DOHH2 (cell line): Measurements from ENCODE around the gene MCC.

Experiments
- H3F3A ChIP-seq: fragments of 200-600 bp; sonication (generic), shearing (Covaris generic); 2 replicates; pipeline ENCODE4 v1.6.0; 2016; ENCODE audit warnings: antibody characterized with exemption, mild to moderate bottlenecking; ENCODE audit not compliant: control insufficient read depth, insufficient read depth
- H3K27ac ChIP-seq: fragments of 200-600 bp; sonication (generic); 2 replicates; pipeline ENCODE4 v1.5.1; 2014; ENCODE audit warnings: low read depth, mild to moderate bottlenecking, low read length, moderate library complexity
- H3K27me3 ChIP-seq: fragments of 200-600 bp; sonication (generic); 2 replicates; pipeline ENCODE4 v1.6.1; 2014; ENCODE audit warnings: mild to moderate bottlenecking, low read length, mixed read lengths; ENCODE audit not compliant: control insufficient read depth
- H3K36me3 ChIP-seq: fragments of 200-600 bp; sonication (generic); 2 replicates; pipeline ENCODE4 v1.6.1; 2014; ENCODE audit warnings: mild to moderate bottlenecking, low read length, moderate library complexity, mixed read lengths; ENCODE audit not compliant: control insufficient read depth
- H3K4me1 ChIP-seq: fragments of 200-600 bp; sonication (generic); 2 replicates; pipeline ENCODE4 v1.6.1; 2014; ENCODE audit warnings: mild to moderate bottlenecking, low read length, mixed read lengths; ENCODE audit not compliant: control insufficient read depth
- H3K4me2 ChIP-seq: fragments of 200-600 bp; sonication (generic); 2 replicates; pipeline ENCODE4 v1.6.0; 2014; ENCODE audit warnings: mild to moderate bottlenecking, low read length, moderate library complexity
- H3K4me3 ChIP-seq: fragments of 200-600 bp; sonication (generic); 2 replicates; pipeline ENCODE4 v1.5.1; 2014; ENCODE audit warnings: mild to moderate bottlenecking, low read length, mixed read lengths
- H3K79me2 ChIP-seq: fragments of 200-600 bp; sonication (generic); 2 replicates; pipeline ENCODE4 v1.6.1; 2014; ENCODE audit warnings: mild to moderate bottlenecking, low read length, mixed read lengths; ENCODE audit not compliant: control insufficient read depth
- H3K9me2 ChIP-seq: fragments of 200-600 bp; sonication (generic); replicated peaks from 2 replicates; pipeline ENCODE4 v1.6.1; 2014; ENCODE audit warnings: mild to moderate bottlenecking, low read length, mixed read lengths; ENCODE audit not compliant: control insufficient read depth
- H3K9me3 ChIP-seq: fragments of 200-600 bp; sonication (generic); 2 replicates; pipeline ENCODE4 v1.6.1; 2014; ENCODE audit warnings: antibody characterized with exemption, low read length, mixed read lengths; ENCODE audit not compliant: control insufficient read depth, insufficient read depth
- H4K20me1 ChIP-seq: fragments of 200-600 bp; sonication (generic); 2 replicates; pipeline ENCODE4 v1.6.0; 2014; ENCODE audit warnings: low read depth, mild to moderate bottlenecking, antibody characterized with exemption, low read length, moderate library complexity; ENCODE audit not compliant: control insufficient read depth, insufficient read depth
- EZH2phosphoT487 ChIP-seq: fragments of 200-600 bp; sonication (generic); IDR thresholded peaks from 2 replicates; pipeline ENCODE4 v1.6.1; 2017; ENCODE audit warnings: borderline replicate concordance, mild to moderate bottlenecking, antibody characterized with exemption, low read length, moderate library complexity, mixed read lengths
- TF ChIP-seq, protein P1 (sequence below): fragments of 200-600 bp; sonication (generic); IDR thresholded peaks from one replicate; pipeline ENCODE4 v1.5.1; 2014; ENCODE audit warnings: antibody characterized with exemption, mild to moderate bottlenecking, low read depth, low read length; ENCODE audit not compliant: poor library complexity, severe bottlenecking

The MCC gene

DNA sequence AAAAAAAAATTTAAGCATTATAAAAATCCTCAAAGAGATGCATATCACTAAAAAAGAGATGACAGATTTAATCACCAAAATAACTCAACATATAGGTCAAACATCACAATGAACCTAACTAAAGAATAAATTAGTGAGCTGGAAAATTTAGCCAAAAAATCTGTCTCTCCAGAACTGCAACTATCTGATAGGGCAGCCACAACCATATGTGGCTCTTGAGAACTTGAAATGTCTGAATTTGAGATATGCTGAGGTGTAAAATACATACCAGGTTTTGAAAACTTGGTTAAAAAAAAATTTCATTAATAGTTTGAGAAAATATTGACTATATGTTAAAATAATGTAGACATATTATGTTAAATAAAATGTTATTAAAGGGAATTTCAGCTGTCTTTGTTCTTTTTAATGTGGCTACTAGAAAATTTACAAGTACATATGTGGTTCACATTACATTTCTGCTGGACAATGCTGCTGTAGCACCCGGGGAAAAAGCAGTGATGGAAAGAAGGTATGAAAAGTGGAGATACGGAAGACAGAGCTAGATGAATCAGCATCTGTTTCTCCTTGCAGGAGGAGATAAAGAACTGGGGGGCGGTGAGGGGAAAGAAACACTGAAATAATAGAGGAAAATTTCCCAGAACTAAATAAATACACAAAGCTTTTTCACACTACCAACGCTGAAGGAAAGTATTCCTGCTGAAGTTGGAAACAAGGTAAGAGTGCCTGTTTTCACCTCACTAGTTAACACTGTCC lies 445.6 kb downstream of the MCC start:
- Histone ChIP-seq H4K20me1 (no peaks in the 10 kb centered on the region), H3K79me2 (no peaks in the 10 kb centered on the region), H3K27me3 (peaks cover 4% of the 10 kb centered on the region; the same call in 1 of the 2 replicates), H3K9me3 (no peaks in the 10 kb centered on the region), H3K9me2 (no peaks in the 10 kb centered on the region), H3K4me3 (no peak overlapping the region), H3K4me1 (peaks cover 7% of the 10 kb centered on the region), H3K4me2 (no peak overlapping the region), H3F3A (no peaks in the 10 kb centered on the region), H3K36me3 (no peaks in the 10 kb centered on the region), H3K27ac (no peak overlapping the region)
- TF ChIP-seq, protein P1, sequence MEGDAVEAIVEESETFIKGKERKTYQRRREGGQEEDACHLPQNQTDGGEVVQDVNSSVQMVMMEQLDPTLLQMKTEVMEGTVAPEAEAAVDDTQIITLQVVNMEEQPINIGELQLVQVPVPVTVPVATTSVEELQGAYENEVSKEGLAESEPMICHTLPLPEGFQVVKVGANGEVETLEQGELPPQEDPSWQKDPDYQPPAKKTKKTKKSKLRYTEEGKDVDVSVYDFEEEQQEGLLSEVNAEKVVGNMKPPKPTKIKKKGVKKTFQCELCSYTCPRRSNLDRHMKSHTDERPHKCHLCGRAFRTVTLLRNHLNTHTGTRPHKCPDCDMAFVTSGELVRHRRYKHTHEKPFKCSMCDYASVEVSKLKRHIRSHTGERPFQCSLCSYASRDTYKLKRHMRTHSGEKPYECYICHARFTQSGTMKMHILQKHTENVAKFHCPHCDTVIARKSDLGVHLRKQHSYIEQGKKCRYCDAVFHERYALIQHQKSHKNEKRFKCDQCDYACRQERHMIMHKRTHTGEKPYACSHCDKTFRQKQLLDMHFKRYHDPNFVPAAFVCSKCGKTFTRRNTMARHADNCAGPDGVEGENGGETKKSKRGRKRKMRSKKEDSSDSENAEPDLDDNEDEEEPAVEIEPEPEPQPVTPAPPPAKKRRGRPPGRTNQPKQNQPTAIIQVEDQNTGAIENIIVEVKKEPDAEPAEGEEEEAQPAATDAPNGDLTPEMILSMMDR: no peak
- TF ChIP-seq EZH2phosphoT487: no peak

DNA sequence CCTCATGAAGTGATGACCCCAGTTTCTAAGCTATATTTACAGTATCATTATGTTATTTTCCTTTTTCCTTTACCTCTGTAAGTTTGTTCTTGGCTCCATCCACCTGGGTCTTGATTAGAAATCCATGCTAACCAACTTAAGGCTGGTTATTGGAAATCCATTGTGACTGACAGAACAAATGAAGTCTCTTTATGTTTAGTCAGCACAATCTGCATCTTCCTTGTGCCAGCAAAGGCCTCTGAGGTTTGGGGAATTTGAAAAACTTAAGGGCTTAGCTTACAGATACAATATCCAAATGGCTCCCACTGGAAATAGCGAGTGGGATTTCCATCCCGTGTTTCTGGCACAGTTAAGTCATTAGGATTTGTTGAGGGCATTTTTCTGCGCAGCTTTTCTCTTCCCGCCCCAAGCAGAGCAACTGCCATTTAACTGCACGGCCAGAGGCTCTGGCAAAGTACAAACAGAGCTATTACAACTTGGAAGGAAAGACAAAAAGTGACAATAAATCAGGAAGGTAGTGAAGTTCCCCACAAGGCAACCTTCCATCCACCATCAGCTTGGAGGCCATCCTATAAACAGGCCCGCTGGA lies 447.5 kb downstream of the MCC start:
- H3K36me3 ChIP-seq: no peaks in the 10 kb centered on the region
- no peaks in the 10 kb centered on the region for H3K9me2 ChIP-seq
- no peak overlapping the region for H3K4me2 ChIP-seq
- no peaks in the 10 kb centered on the region for H3F3A ChIP-seq
- H3K4me1 ChIP-seq: no peaks in the 10 kb centered on the region
- TF ChIP-seq EZH2phosphoT487: no peak
- TF ChIP-seq, protein P1: no peak
- H3K79me2 ChIP-seq: no peaks in the 10 kb centered on the region
- H3K27ac ChIP-seq: no peak overlapping the region
- no peaks in the 10 kb centered on the region for H4K20me1 ChIP-seq
- H3K27me3 ChIP-seq: peaks cover 4% of the 10 kb centered on the region; the same call in 1 of the 2 replicates
- H3K9me3 ChIP-seq: no peaks in the 10 kb centered on the region
- H3K4me3 ChIP-seq: no peak overlapping the region

DNA sequence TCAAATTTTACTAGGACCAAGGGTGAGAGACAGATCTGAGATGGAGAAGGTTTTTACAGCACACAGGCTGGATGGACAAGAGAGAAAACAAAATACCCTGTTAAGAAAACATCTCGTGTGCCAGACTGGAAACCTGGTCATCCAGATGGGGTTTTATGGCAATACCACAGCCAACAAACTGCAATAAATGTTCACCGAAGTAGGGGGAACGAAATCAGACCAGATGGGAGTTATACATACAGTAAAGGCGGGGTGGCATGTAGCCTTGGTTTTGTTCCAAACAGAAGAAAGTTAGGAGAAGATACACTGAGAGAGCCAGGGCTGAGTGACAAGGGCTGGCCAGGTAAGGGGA lies 448.3 kb downstream of the MCC start:
- TF ChIP-seq, protein P1: no peak
- TF ChIP-seq EZH2phosphoT487: no peak

More for the DNA sequence above, 448.3 kb downstream of the MCC start:
- Histone ChIP-seq H3K4me1 (no peaks in the 10 kb centered on the region), H3K27ac (no peak overlapping the region), H4K20me1 (no peaks in the 10 kb centered on the region), H3K9me2 (no peaks in the 10 kb centered on the region), H3K4me2 (no peak overlapping the region), H3F3A (no peaks in the 10 kb centered on the region), H3K9me3 (no peaks in the 10 kb centered on the region), H3K79me2 (no peaks in the 10 kb centered on the region), H3K36me3 (no peaks in the 10 kb centered on the region), H3K27me3 (peaks cover 4% of the 10 kb centered on the region; the same call in 1 of the 2 replicates), H3K4me3 (no peak overlapping the region)
